PC-9 (cell line): Measurements from ENCODE around the gene STXBP5.

Experiments used
- CTCF ChIP-seq: fragments of 200-600 bp; sonication (generic); conservative IDR thresholded peaks from 2 replicates; pipeline ENCODE4 v1.6.1; 2017; ENCODE audit warnings: mixed run types, antibody characterized with exemption, mild to moderate bottlenecking, moderate library complexity
- EZH2 ChIP-seq: fragments of 200-600 bp; sonication (generic); IDR thresholded peaks from 2 replicates; pipeline ENCODE4 v1.8.0; 2017; ENCODE audit warnings: antibody characterized with exemption, low read depth

- TF ChIP-seq CTCF = no peak
- TF ChIP-seq EZH2 = no peak
Observed at GRCh38 chr6:147274776-147275175, 70.6 kb downstream of the STXBP5 start.
